Breast epithelium (tissue), 4 donors: ENCODE measurements around the gene PCDHA11. TPM values are rescaled to one million over a fixed set of nuclear protein-coding genes. Genes with fewer than 3 reads are reported as not detected.
"Not testable (repeated sequence)": the region's sequence is repeated elsewhere in the genome, so short reads cannot be mapped to it uniquely, and the experiment has no call there.

Source experiments
- DNase-seq, 2 donors: peaks; one replicate each; pipeline ENCODE4 v3.0.0-alpha.2; 2019; ENCODE audit warnings: low spot score in 2 of 2
- H3K27ac ChIP-seq, 2 donors: fragments of 200-600 bp; sonication (generic) in 1 of 2; one replicate each; pipeline ENCODE4 v1.5.1; 2016 to 2019; ENCODE audit warnings: mild to moderate bottlenecking in 1 of 2
- H3K27me3 ChIP-seq, 2 donors: fragments of 200-600 bp; sonication (generic) in 1 of 2; one replicate each; pipeline versions ENCODE4 v1.5.1 to v1.6.0; 2017 to 2019; ENCODE audit warnings: control low read depth in 1 of 2, mild to moderate bottlenecking in 1 of 2
- H3K36me3 ChIP-seq: fragments of 200-600 bp; one replicate; pipeline ENCODE4 v1.5.1; 2019
- H3K4me1 ChIP-seq, 2 donors: fragments of 200-600 bp; sonication (generic); one replicate each; pipeline ENCODE4 v1.5.1; 2016 to 2019; ENCODE audit warnings: control low read depth in 1 of 2
- H3K4me3 ChIP-seq, 3 donors: fragments of 200-600 bp; sonication (generic); 1 replicate in 2 of 3; 2 replicates in 1 of 3; pipeline ENCODE4 v1.5.1; 2016 to 2019; ENCODE audit warnings: mild to moderate bottlenecking in 3 of 3, moderate library complexity in 2 of 3
- H3K9me3 ChIP-seq, 2 donors: fragments of 200-600 bp; sonication (generic) in 1 of 2; one replicate each; pipeline ENCODE4 v1.5.1; 2016 to 2019; ENCODE audit warnings: control low read depth in 1 of 2
- CTCF ChIP-seq, 3 donors: fragments of 450-650 bp; IDR thresholded peaks; one replicate each; pipeline ENCODE4 v1.5.1; 2016 to 2017; ENCODE audit warnings: antibody characterized with exemption in 3 of 3, mild to moderate bottlenecking in 3 of 3, moderate library complexity in 3 of 3
- POLR2A ChIP-seq: fragments of 450-650 bp; IDR thresholded peaks from one replicate; pipeline ENCODE4 v1.6.1; 2016; ENCODE audit warnings: antibody characterized with exemption, mild to moderate bottlenecking, moderate library complexity
- POLR2AphosphoS5 ChIP-seq, 3 donors: sonication (generic); formaldehyde crosslinking; IDR thresholded peaks; one replicate each; pipeline ENCODE4 v1.6.1; 2017; ENCODE audit warnings: antibody characterized with exemption in 3 of 3
- intact Hi-C: fragments of 100-400 bp; cut with DNase I; formaldehyde crosslinking; loops from one replicate; pipeline ENCODE4 v1.15.1; 2023; ENCODE audit warnings: low total_unique reads
- total RNA-seq, 3 donors: library from RNA; depleted of rRNA; stranded (reverse); fragments of >200 nt; gene quantifications; one replicate each; pipeline ENCODE4 v1.1.0, GENCODE V29; 2016

The PCDHA11 gene
- total RNA-seq, 3 donors from 2014 or later, result 0.48 to 4.3 (median 3.4) TPM

- no peak overlapping the region for H3K27ac ChIP-seq
- intact Hi-C loops, result no loop called here
- H3K4me3 ChIP-seq, result peak overlapping the region in 2 of 3 donors; percentile 27 to 42
- no peaks in the 10 kb centered on the region for H3K27me3 ChIP-seq
- TF ChIP-seq CTCF (IDR thresholded peaks at IDR 0.05) (no peak), POLR2AphosphoS5 (IDR thresholded peaks at IDR 0.05) (no peak)
- no peaks in the 10 kb centered on the region for H3K36me3 ChIP-seq
- peaks cover 25 to 56% of the 10 kb centered on the region in 2 donors for H3K9me3 ChIP-seq
- no peak for DNase-seq
- no peaks in the 10 kb centered on the region for H3K4me1 ChIP-seq
Measured at GRCh38 chr5:140869555-140869886, 764 bp downstream of the PCDHA11 start.

GRCh38 chr5:140870221-140871201 is 1.8 kb downstream of the PCDHA11 start:
- Histone ChIP-seq H3K9me3 (peaks cover 29 to 52% of the 10 kb centered on the region in 2 donors), H3K4me1 (no peaks in the 10 kb centered on the region), H3K36me3 (no peaks in the 10 kb centered on the region), H3K4me3 (no peak overlapping the region), H3K27me3 (no peaks in the 10 kb centered on the region), H3K27ac (no peak overlapping the region)
- intact Hi-C loops, result no loop called here
- TF ChIP-seq POLR2AphosphoS5 (IDR thresholded peaks at IDR 0.05) (no peak), CTCF (IDR thresholded peaks at IDR 0.05) (no peak), POLR2A (no peak)
- DNase-seq, result no peak

- Histone ChIP-seq H3K27ac (no peak within 1 kb of the TSS), H3K36me3 (no peaks in the 10 kb centered on the region), H3K9me3 (peaks cover 31 to 61% of the 10 kb centered on the region in 2 donors), H3K27me3 (no peaks in the 10 kb centered on the region), H3K4me3 (peak within 1 kb of the TSS in 2 of 3 donors; percentile 32 to 46), H3K4me1 (no peaks in the 10 kb centered on the region)
- TF ChIP-seq CTCF (IDR thresholded peaks at IDR 0.05) (peak in 1 of 3 donors; percentile 12), POLR2A (no peak), POLR2AphosphoS5 (IDR thresholded peaks at IDR 0.05) (no peak)
- no peak for DNase-seq
- intact Hi-C loops, result no loop called here
Measured at GRCh38 chr5:140875085-140876065, 6.6 kb downstream of the PCDHA11 start, which contains the start of gene PCDHA12. Gene PCDHA12 (plus strand): TSS chr5:140875308. CDS start chr5:140875473, 165 bp downstream.

- H3K27ac ChIP-seq, H3K27me3 ChIP-seq, H3K4me3 ChIP-seq, H3K36me3 ChIP-seq, H3K4me1 ChIP-seq, DNase-seq, intact Hi-C loops: not testable (repeated sequence)
- H3K9me3 ChIP-seq, result peaks cover 22 to 49% of the 10 kb centered on the region in 2 donors
Measured at GRCh38 chr5:140876541-140877261, 7.9 kb downstream of the PCDHA11 start.

GRCh38 chr5:140877262-140877581 is 8.5 kb downstream of the PCDHA11 start:
- no peaks in the 10 kb centered on the region for H3K27me3 ChIP-seq
- intact Hi-C loops, result no loop called here

More at GRCh38 chr5:140877262-140877581, 8.5 kb downstream of the PCDHA11 start:
- no peak for DNase-seq
- Histone ChIP-seq H3K36me3 (no peaks in the 10 kb centered on the region), H3K4me1 (no peaks in the 10 kb centered on the region), H3K27ac (no peak overlapping the region), H3K9me3 (peaks cover 25 to 49% of the 10 kb centered on the region in 2 donors), H3K4me3 (no peak overlapping the region)
- no peak for TF ChIP-seq CTCF (IDR thresholded peaks at IDR 0.05)
